HG02642 (cell line): ENCODE measurements around the gene BTRC.
"Not testable (repeated sequence)": the region's sequence is repeated elsewhere in the genome, so short reads cannot be mapped to it uniquely, and the experiment has no call there.

Experiments used
- ATAC-seq: cut with Tn5 transposase; IDR thresholded peaks from one replicate; pipeline ENCODE4 v1.9.1; 2021; ENCODE audit warnings: mild to moderate bottlenecking; ENCODE audit not compliant: unreplicated experiment, poor library complexity

BTRC gene

GRCh38 chr10:101575580-101576210, 221.7 kb downstream of the BTRC start:
- no peak for ATAC-seq

DNA sequence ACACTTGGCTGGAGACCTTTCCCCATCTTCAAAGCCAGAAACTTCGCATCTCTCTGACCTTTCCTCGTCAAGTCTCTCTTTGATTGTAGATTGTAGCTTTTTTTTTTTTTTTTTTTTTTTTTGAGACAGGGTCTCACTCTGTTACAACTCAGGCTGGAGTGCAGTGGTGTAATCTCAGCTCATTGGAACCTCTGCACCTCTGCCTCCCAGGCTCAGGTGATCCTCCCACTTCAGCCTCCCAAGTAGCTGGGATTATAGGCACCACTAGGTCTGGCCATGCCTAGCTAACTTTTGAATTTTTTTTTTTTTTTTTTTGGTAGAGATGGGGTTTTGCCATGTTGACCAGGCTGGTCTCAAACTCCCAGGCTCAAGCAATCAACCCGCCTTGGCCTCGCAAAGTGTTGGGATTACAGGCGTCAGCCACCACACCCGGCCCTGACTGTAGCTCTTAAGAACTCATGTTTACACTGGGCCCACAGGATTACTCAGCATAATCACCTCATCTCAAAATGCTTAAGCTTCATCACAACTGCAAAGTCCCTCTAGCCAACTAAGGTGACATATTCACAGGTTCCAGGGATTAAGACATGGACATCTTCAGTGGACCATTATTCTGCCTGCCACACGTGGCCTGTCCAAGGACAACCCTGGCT, 222.4 kb downstream of the BTRC start:
- no peak for ATAC-seq

- no peak for ATAC-seq
Observed at GRCh38 chr10:101577121-101577871, 223.3 kb downstream of the BTRC start.

GRCh38 chr10:101578192-101578591, 224.2 kb downstream of the BTRC start:
- no peak for ATAC-seq

DNA sequence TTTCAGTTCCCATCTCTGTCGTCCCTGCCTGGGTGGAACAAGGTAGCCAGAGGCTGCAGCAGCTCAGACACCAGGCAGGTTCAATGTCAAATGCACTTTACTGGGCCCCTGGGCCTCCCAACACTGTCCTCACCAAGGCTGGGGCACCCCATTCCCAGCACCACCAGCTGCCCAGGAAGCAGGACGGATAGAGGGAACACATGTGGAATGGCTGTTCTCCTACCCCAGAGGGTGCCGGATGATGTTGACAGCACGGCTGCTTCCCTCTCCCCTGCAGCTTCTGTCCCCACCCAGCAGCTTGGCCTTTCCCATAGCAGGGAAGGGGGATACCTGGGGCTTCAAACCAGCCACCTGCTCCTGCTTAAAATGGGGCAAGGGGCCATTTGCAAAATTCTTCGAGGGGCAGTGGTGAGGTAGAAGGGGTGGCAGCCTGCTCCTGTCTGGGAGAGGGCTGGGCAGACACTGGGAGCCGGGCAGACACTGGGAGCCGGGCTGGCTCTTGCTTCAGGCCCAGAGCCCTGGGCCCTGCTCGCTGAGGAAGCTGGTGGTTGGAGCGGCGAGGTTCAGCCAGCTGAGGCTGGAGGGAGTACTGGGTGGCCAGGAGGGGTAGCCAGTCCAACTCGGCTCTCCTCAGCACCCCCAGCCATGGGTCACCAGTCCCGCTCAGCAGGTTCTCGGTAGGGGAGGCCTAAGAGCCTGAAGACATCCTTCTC, 225.0 kb downstream of the BTRC start:
- no peak for ATAC-seq

DNA sequence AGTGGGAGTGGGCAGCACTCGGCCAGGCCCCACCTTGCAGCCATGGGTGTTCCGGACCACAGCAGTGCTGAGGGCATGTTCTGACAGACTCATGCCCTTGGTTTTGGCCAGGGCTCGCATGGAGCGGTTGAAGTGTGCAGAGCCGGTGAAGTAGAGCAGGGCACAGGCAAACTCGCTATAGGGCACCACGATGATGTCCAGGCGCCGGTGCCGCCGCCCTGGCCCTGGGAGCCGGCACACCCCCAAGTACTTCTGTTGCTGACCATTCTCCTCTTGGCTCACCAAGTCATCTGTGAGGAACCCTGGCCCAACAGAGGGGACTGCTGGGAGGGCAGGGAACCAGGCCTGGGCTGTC, 225.5 kb downstream of the BTRC start:
- ATAC-seq, result no peak

DNA sequence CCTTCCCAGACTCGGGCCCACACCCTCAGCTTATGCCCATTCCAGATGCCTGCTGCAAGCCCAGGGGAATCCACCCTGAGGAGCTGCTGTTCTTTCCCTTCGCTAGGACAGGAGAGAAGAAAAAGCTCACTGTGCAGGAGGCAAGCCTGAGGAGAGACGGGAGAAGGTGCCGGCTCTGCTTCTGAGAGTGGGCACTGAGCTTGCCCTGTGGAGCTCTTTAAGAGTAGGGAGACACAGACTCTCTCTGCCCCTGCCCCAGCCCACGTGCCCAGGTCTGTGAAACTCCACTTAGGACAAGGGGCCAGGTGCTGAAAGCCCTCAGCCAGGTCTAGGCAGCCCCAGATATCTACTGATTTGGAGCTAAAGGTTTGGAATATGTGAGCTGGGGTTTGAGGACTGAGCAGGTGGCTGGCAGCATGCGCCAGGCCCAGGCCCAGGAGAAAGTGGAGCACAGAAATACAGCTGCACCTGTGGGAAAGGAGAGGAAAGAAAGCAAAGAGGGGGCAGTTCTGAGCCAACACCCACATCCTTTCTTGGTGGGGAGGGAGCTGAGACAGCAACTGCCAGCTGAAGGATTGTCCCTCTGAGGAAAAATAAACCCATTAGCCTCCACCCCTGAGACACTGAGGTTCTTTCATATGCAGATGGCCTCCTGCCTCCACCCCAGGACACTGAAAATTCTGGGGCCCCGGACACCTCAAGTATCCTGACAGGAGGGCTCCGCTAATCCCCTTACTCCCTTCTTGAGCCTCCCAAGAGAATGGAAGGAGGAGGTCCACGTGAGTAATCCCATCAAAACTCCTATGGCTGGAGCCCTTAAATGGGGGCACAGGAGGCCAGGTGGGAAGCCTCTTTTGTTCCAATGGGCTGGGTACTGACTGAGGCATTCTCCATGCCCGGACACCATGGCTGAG, 226.8 kb downstream of the BTRC start:
- ATAC-seq, result no peak

- no peak for ATAC-seq
Observed at GRCh38 chr10:101585841-101586240, 231.9 kb downstream of the BTRC start.

DNA sequence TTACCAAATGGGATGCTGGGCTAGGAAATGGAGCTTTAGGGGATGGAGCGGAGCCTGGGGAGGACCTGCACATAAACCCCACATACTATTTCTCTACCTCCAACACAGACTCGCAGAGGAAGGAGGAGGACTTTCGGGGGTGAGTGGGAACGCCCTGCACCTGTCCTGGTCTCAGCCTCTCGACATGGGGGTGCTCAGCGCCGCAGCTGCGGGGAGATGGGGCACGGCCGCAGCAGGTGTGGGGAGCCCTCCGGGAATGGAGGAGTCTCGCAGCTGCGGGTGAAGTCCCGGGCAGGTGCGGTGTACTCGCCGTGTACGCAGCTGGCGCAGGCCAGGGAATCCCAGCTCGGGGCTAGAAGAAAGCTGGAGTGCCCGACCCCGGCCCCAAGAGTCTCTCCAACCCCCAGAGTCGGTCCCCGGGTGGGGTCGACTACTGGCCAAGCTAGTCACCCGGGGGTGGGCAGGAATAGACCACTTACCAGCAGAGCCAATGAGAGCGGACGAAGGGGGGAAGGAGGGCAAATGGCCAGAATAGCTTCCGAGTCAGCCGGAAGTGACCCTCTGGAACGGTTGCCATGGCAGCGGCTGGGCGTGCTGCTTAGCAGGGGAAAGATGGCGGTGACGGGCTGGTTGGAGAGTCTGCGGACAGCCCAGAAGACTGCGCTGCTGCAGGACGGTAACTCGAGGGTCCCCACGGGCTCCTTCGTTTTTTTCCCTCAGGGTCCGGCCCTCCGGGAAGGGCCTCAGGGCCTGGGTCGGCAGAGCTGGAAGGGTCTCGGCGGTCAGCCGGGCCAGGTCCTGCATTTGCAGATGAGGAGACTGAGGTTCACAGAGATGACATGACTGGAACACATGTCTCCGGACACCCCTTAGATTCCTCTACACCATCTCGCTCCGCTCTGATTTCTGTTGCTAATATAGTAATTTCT, 234.0 kb downstream of the BTRC start, which contains the start of the genes DPCD and POLL:
Gene DPCD (plus strand): TSS at position 597 of the 929 bp plus-strand sequence. CDS start 16 bp downstream, at position 613.
Gene POLL (minus strand): TSS at position 533 of the 929 bp plus-strand sequence. CDS start 897 bp downstream, outside the sequence.
- peak; percentile 95 for ATAC-seq

DNA sequence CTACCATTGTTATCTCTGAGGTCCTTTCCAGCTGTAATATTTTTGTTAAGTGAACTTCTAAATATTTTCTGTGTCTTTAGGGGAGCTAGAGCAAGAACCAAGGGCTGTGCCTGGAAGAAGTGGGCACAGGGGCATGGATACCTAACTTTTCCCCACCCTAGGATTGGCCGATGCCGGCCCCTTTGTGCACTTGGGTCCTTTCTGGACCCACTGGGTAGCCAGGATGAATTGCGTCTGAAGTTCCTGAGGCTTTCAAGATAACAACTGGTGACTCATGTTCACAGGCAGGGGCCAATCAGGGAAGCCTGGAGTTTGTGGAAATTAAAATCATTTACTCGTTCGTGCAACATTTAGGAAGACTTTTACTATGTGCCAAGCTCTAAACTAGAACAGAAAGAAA, 234.9 kb downstream of the BTRC start:
- no peak for ATAC-seq

DNA sequence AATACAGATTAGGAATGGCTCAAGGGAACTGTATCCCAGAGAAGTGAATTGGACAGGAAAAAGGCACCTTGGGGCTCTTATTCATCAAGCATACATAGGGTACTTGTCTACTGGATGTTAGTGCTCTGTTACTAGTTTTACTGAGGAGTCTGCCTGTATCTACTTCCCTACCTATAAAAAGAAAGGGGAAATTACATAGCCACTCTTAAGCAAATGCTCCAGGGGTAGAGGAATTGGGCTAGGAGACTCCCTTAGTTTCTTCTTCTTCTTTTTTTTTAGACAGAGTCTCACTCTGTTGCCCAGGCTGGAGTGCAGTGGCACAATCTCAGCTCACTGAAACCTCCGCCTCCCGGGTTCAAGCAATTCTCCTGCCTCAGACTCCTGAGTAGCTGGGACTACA, 239.4 kb downstream of the BTRC start:
- not testable (repeated sequence) for ATAC-seq

GRCh38 chr10:101595591-101596433, 241.8 kb downstream of the BTRC start:
- ATAC-seq, result no peak

GRCh38 chr10:101597091-101597900, 243.3 kb downstream of the BTRC start:
- no peak for ATAC-seq

GRCh38 chr10:101601541-101601940, 247.6 kb downstream of the BTRC start:
- no peak for ATAC-seq

DNA sequence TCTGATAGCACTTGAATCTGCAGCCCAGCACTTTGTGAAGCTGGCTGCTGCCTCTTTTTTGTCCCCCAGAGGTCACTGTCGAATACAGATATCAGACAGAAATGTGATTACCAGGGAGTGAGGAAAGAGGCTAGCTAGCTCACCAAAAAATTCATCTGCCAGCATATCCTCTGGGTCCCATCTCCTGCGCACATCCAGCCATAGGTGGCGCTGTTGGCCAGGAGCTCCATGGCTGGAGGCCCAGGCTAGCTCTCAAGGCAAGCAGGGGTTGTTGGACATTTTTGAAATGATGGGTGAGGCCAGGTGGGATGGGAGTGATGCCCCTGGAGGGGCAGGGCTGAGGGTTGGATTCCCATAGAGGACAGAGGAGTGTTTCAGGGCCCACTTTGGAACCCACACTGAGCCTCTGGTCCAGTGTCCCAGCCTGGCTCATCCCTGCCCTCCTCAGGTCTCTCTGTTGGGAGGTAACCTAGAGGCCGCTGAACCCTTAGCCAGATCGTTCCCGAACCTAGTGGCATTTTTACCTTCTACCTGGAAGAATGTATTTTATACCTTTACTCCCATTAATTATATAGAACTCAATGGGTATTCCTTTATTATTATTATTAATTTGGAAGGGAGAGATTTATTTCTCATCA, 248.9 kb downstream of the BTRC start:
- no peak for ATAC-seq
